NB4 (cell line): Measurements from ENCODE around the gene GBF1.

Experiments
- MYC ChIP-seq: IDR thresholded peaks from 2 replicates; pipeline ENCODE4 v1.6.1; 2011; ENCODE audit warnings: low read depth, low read length
- POLR2A ChIP-seq: IDR thresholded peaks from 2 replicates; pipeline ENCODE4 v1.6.1; 2011; ENCODE audit warnings: mild to moderate bottlenecking; ENCODE audit not compliant: insufficient read length; ENCODE audit errors: extremely low read depth
- TF ChIP-seq, protein P1 (sequence below): IDR thresholded peaks from one replicate; pipeline ENCODE4 v1.5.1; 2012; ENCODE audit warnings: low read depth, low read length

- TF ChIP-seq POLR2A (peak; percentile 65), MYC (no peak)
- TF ChIP-seq, protein P1, sequence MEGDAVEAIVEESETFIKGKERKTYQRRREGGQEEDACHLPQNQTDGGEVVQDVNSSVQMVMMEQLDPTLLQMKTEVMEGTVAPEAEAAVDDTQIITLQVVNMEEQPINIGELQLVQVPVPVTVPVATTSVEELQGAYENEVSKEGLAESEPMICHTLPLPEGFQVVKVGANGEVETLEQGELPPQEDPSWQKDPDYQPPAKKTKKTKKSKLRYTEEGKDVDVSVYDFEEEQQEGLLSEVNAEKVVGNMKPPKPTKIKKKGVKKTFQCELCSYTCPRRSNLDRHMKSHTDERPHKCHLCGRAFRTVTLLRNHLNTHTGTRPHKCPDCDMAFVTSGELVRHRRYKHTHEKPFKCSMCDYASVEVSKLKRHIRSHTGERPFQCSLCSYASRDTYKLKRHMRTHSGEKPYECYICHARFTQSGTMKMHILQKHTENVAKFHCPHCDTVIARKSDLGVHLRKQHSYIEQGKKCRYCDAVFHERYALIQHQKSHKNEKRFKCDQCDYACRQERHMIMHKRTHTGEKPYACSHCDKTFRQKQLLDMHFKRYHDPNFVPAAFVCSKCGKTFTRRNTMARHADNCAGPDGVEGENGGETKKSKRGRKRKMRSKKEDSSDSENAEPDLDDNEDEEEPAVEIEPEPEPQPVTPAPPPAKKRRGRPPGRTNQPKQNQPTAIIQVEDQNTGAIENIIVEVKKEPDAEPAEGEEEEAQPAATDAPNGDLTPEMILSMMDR = no peak
Measured at GRCh38 chr10:102245082-102245931, at the start of gene GBF1.
